GM10248 (cell line): ENCODE data around the gene MBL2.

Source experiments
- CTCF ChIA-PET: fragments of 300-600 bp; sonication (Branson Sonifier 250); formaldehyde crosslinking; extraction: SDS; loops from one replicate; lab custom pipeline; 2021; ENCODE audit warnings: antibody characterized with exemption; lab: Yijun Ruan, JAX
- POLR2A ChIA-PET: fragments of 350-650 bp; sonication (Branson Sonifier 250); formaldehyde crosslinking; extraction: SDS; loops from one replicate; lab custom pipeline; 2020; ENCODE audit warnings: antibody characterized with exemption; lab: Yijun Ruan, JAX
- DNase-seq: peaks from one replicate; pipeline ENCODE4 v3.0.0; 2012; ENCODE audit errors: extremely low spot score
- TF ChIP-seq, protein P1 (sequence below): IDR thresholded peaks from 2 replicates; pipeline ENCODE4 v1.5.1; 2012; ENCODE audit warnings: mild to moderate bottlenecking, low read depth; ENCODE audit errors: extremely low read depth, missing control alignments, control extremely low read depth

MBL2 gene

DNA sequence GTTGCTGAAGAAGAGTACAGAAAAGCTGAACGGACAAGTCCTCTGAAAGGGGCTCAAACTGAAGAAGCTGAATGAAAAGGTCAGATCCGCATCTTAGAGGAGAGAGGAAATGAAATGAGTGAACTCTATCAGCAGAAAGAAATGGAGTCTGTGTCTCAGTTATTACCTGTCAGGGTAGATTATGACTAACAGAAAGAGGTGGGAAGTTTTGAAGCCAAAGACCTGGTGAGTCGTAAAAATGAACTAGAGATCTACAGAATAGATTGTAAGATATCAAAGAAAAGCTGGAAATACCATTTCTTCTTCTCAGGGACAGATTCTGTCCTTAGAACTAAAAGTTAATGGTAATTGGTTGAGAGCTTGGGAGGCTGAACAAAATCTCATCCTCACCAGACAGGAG lies 11.1 kb upstream of the MBL2 start:
- no peak for DNase-seq
- POLR2A ChIA-PET, result no interaction called here
- CTCF ChIA-PET, result interaction anchor here (1.9 to 16.9 kb wide), 3 partner anchors 16 to 137 kb away, joined by 4 to 356 read pairs (median 115); no protein-coding TSS in a partner anchor
- TF ChIP-seq, protein P1, sequence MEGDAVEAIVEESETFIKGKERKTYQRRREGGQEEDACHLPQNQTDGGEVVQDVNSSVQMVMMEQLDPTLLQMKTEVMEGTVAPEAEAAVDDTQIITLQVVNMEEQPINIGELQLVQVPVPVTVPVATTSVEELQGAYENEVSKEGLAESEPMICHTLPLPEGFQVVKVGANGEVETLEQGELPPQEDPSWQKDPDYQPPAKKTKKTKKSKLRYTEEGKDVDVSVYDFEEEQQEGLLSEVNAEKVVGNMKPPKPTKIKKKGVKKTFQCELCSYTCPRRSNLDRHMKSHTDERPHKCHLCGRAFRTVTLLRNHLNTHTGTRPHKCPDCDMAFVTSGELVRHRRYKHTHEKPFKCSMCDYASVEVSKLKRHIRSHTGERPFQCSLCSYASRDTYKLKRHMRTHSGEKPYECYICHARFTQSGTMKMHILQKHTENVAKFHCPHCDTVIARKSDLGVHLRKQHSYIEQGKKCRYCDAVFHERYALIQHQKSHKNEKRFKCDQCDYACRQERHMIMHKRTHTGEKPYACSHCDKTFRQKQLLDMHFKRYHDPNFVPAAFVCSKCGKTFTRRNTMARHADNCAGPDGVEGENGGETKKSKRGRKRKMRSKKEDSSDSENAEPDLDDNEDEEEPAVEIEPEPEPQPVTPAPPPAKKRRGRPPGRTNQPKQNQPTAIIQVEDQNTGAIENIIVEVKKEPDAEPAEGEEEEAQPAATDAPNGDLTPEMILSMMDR, result no peak

DNA sequence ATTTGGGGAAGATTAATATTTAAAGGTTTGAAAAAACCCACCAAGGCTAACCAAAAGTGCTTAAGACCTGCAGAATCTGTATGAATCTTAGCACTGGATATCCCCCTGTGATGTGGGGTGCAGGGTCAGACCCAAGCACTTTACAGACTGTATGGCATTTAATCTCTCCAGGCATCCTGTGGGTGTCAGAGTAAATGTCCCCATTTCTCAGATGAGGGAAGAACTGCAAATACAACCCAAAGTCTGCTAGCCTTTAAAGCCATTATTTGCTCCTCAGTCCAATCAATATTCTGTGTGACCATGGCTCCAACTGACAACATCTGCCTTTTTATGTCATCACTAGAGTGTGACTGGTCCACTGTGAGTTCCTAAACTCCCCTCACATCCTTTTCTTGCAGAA lies 10.0 kb upstream of the MBL2 start:
- TF ChIP-seq, protein P1, result no peak
- no peak for DNase-seq
- CTCF ChIA-PET, result interaction anchor here (1.1 to 16.9 kb wide), 3 partner anchors 35 to 136 kb away, joined by 3 to 356 read pairs (median 115); no protein-coding TSS in a partner anchor
- POLR2A ChIA-PET, result no interaction called here

DNA sequence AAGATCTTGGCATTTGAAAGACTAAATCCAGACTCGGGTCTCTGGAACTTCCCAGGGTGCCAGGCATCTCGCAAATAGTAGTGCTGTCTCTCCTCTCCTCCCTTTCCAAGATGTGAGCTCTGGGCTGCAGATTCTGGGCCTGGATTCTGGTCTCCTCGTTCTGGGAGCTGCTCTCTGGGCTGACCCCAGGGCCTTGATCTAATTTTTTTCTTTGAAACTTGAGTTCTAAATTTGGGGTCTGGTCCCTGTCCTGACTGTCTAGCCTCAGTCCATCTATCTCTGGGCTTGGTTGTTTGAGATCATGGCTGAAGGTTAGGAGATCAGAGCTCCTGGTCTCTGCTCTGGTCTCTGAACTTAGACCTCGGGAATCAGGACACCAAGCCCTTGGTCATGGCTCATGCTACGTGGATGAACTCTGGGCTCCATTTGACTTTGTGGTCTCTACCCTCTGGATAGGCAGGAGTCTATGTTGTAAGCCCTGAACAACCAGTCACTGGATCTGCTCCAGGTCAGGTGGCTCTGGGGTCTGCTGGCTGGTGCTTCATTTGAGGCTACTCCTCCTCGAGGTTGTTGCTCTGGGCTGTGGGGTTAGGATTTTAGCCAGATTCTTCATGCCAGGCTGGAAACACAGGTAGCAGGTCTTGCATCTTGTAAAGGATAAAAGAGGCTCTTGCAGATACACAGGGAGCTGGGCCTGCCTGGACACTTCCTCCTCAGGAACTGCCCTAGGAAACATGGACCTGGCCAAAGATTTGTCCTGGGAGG lies 8.0 kb upstream of the MBL2 start:
- no peak for DNase-seq
- ChIA-PET CTCF (interaction anchor here (0.6 to 16.9 kb wide), 21 partner anchors 8 to 143 kb away, joined by 3 to 356 read pairs (median 4); partner anchors contain the start of gene MBL2), POLR2A (no interaction called here)
- TF ChIP-seq, protein P1, result no peak

DNA sequence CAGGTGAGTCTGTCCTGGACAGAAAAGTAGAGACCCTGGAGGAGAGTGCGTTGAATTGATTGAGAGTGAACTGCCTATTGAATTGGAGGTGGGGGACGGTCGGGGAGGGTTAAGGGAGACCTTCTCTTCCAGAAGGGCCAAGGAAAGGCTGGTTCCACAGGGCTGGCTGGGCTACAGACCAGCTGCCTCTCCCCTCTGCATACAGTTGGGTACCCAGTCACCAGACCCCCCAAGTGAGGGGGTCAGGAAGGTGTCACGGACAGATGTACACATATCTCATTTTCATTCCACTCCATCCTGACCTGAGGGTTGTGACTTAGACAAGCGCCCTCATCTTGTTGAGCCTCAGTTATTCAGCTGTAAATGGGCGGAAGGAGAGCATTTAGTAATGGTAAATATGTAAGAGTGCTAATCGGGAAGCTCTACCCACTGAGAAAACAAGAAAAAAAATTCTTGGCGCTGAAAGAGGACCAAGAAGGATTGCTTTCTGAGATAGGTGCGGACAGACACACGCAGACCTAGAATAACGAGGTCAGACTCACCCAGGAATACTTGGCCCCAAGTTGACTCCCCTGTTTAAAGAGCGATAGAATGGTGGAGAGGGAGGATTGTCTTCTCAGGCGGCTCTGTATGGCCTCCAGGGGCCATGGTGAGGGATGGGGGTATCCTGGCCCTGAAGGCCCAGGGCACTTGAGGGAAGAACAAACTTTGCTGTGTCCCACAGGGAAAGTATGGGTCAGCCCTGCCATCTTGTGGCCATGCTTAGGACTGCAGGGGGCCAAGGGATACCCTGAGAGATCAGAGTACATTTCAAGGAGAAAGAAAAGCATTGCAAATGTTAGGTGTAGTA lies 7.2 kb upstream of the MBL2 start:
- TF ChIP-seq, protein P1, result peak; percentile 94
- ChIA-PET POLR2A (no interaction called here), CTCF (interaction anchor here (0.7 to 16.9 kb wide), 25 partner anchors 8 to 142 kb away, joined by 3 to 356 read pairs (median 4); partner anchors contain the start of gene MBL2)
- peak; percentile 71 for DNase-seq

DNA sequence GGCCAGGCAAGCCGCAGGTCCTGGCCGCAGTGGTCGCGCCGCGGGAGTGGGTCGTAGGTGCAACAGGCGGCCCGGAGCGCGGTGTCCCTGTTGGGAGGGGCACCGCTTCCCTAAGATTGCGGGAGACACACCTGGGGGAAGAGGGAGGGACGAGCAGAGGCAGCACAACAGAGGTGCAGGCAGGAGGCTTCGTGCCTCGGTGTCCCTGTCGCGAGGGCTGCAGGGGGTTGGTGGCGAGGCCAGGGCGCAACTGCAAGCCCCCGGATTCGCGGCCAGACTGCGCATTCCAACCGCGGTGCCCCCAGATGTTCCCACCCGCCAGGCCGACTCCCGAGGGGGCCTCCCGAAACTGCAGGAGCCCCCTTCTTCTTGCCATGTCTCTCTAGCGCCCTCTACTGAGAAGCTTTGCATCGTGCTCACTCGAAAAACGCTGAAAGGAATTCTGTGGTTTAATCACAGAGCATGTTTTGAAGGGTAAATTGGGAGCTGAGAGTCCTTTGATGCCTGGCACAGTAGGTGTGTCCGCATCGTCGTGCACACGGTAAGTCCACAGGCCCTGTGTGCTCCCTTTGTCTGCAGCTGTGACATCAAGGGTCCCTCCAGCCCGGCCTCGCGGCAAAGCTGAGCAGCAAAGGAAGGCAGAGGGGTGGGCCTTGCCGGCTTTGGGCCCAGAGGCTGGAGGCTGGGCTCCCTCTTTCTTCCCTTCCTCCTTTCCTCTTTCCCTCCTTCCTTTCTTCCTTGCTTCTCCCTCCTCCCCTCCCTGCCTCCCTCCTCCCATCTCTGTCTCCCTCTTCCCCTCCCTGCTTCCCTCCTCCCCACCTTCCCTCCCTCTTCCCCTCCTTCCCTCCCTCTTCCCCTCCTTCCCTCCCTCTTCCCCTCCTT lies 6.2 kb upstream of the MBL2 start:
- ChIA-PET POLR2A (no interaction called here), CTCF (interaction anchor here (0.8 to 16.9 kb wide), 14 partner anchors 8 to 132 kb away, joined by 3 to 356 read pairs (median 4); no protein-coding TSS in a partner anchor)
- DNase-seq, result no peak
- TF ChIP-seq, protein P1, result peak; percentile 41

DNA sequence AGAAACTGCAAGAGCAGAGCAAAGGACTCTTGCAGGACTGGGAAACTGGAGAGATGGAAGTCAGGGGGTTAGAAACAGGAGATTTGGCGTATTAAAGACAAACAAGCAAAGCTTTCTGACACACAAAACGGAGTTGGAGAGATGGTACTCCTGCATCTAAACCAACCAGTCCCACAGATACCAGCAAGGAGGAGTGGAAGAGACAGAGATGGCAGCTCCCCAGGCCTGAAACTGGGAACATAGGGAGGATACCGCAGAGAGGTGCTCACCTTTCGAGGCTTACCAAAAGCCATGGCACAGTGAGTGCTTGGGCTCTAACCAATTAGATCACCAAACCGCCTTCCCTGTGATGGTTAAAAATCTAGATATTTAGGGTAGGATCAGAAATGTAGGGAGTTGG lies 4.8 kb upstream of the MBL2 start:
- TF ChIP-seq, protein P1, result no peak
- CTCF ChIA-PET, result interaction anchor here (0.8 to 16.9 kb wide), 6 partner anchors 8 to 131 kb away, joined by 3 to 356 read pairs (median 22); no protein-coding TSS in a partner anchor
- no peak for DNase-seq
- POLR2A ChIA-PET, result no interaction called here
